GM06990 (cell line): ENCODE data around the gene ARL15.

ENCODE experiments used
- DNase-seq: peaks from one replicate; pipeline ENCODE4 v3.0.0-alpha.2; 2011; ENCODE audit not compliant: insufficient read length; ENCODE audit errors: extremely low read depth
- H3K27me3 ChIP-seq: replicated peaks from 2 replicates; pipeline ENCODE4 v1.6.0; 2011; ENCODE audit warnings: low read length; ENCODE audit not compliant: control insufficient read depth, insufficient read depth
- H3K36me3 ChIP-seq: 2 replicates; pipeline ENCODE4 v1.5.1; 2011; ENCODE audit warnings: low read length; ENCODE audit not compliant: control insufficient read depth, insufficient read depth
- H3K4me3 ChIP-seq: replicated peaks from 2 replicates; pipeline ENCODE4 v1.5.1; 2011; ENCODE audit warnings: low read depth, mild to moderate bottlenecking, control low read depth, low read length
- TF ChIP-seq, protein P1 (sequence below): IDR thresholded peaks from 2 replicates; pipeline ENCODE4 v1.5.1; 2011; ENCODE audit warnings: low read length, control low read depth, mild to moderate bottlenecking, inconsistent platforms; ENCODE audit not compliant: insufficient read depth, poor library complexity, severe bottlenecking

Gene ARL15

DNA sequence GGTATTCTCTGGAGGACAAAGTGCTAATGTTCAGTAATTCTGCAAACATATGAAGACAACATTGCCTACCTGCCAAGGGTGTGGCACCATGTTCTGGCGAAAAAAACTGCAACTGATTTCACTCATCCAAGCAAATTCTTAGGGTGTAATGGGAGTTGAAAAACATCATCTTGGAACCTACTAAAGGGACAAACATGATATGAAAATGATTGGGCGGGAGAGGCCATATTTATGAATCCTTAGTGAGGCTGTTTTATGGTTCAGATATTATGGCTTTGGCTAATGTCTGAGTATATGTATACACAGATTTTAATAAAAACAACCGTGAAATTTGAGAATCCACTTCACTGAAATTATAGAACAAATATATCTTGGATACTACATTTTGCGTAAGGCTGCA, 225.7 kb downstream of the ARL15 start:
- H3K36me3 ChIP-seq = no peaks in the 10 kb centered on the region
- DNase-seq = no peak

DNA sequence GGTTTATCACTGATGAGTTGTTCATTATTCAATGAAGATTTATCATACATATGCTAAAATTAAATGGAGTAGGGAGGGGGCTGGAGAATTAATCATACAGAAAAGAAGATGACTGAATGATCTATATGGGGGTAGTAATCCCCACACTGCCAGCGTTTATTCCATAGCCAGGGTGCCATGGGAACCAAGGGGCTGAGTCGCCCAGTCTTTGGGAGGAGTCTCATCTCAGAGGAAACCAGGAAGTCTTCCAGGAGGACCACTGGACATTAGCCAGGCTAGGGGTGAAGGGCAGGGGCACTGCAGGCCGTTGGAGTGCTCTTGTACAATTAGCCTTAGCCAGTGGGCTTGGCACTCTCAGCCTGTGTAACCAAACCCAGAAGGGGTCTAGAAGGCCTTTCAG, 226.5 kb downstream of the ARL15 start:
- DNase-seq = no peak
- TF ChIP-seq, protein P1, sequence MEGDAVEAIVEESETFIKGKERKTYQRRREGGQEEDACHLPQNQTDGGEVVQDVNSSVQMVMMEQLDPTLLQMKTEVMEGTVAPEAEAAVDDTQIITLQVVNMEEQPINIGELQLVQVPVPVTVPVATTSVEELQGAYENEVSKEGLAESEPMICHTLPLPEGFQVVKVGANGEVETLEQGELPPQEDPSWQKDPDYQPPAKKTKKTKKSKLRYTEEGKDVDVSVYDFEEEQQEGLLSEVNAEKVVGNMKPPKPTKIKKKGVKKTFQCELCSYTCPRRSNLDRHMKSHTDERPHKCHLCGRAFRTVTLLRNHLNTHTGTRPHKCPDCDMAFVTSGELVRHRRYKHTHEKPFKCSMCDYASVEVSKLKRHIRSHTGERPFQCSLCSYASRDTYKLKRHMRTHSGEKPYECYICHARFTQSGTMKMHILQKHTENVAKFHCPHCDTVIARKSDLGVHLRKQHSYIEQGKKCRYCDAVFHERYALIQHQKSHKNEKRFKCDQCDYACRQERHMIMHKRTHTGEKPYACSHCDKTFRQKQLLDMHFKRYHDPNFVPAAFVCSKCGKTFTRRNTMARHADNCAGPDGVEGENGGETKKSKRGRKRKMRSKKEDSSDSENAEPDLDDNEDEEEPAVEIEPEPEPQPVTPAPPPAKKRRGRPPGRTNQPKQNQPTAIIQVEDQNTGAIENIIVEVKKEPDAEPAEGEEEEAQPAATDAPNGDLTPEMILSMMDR = no peak
- H3K36me3 ChIP-seq = no peaks in the 10 kb centered on the region

More for the DNA sequence above, 225.7 kb downstream of the ARL15 start:
- no peak overlapping the region for H3K4me3 ChIP-seq
- TF ChIP-seq, protein P1 = no peak
- no peaks in the 10 kb centered on the region for H3K27me3 ChIP-seq

DNA sequence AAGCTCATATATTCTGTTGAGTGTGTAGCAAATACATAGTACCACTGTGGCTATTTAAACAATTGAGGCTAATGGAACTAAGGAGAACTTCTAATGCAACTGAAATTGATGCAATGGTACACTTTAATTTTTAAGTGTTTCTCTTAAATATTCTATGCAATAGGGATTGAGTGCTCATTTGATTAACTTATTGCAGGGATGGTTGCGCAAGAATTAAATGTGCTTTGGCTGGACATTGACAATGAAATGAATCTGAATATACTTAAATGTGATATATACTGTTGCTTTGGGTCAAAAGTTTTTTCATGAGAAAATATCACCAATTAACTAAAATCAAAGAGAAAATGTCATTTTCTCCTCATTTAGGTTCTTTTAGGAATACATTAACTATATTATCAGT, 227.1 kb downstream of the ARL15 start:
- TF ChIP-seq, protein P1 = no peak
- no peaks in the 10 kb centered on the region for H3K27me3 ChIP-seq
- no peak for DNase-seq
- no peak overlapping the region for H3K4me3 ChIP-seq
- no peaks in the 10 kb centered on the region for H3K36me3 ChIP-seq

More for the DNA sequence above, 226.5 kb downstream of the ARL15 start:
- Histone ChIP-seq H3K27me3 (no peaks in the 10 kb centered on the region), H3K4me3 (no peak overlapping the region)

DNA sequence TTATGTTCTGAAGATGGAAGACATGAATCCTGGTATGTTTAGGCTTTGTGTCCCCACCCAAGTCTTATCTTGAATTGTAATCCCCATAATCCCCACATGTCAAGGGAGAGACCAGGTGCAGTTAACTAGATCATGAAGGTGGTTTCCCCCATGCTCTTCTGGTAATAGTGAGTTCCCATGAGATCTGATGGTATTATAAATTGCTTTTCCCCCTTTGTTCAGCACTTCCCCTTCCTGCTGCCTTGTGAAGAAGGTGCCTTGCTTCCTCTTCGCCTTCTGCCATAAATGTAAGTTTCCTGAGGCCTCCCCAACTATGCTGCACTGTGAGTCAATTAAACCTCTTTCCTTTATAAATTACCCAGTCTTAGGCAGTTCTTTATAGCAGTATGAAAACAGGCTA, 229.0 kb downstream of the ARL15 start:
- H3K4me3 ChIP-seq = no peak overlapping the region
- H3K27me3 ChIP-seq = no peaks in the 10 kb centered on the region
- no peak for DNase-seq
- no peaks in the 10 kb centered on the region for H3K36me3 ChIP-seq
- TF ChIP-seq, protein P1 = no peak

DNA sequence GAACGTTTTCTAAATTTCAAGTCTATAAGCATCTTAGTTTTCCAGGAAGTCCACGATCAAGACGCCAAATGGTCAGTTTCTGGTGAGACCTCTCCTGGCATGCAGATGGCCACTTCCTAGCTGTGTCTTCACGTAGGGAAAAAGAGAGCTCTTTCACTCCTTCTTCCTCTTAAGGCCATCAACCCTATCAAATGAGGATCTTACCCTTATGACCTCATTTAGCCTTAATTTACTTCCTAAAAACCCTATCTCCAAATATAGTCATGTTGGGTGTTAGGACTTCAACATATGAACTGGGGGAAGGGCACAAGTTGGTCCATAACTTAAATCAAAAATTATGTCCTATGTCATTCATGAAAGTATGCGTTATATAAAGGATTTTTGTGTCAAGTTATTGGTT, 229.5 kb downstream of the ARL15 start:
- Histone ChIP-seq H3K4me3 (no peak overlapping the region), H3K36me3 (no peaks in the 10 kb centered on the region), H3K27me3 (no peaks in the 10 kb centered on the region)
- TF ChIP-seq, protein P1 = no peak
- DNase-seq = no peak

DNA sequence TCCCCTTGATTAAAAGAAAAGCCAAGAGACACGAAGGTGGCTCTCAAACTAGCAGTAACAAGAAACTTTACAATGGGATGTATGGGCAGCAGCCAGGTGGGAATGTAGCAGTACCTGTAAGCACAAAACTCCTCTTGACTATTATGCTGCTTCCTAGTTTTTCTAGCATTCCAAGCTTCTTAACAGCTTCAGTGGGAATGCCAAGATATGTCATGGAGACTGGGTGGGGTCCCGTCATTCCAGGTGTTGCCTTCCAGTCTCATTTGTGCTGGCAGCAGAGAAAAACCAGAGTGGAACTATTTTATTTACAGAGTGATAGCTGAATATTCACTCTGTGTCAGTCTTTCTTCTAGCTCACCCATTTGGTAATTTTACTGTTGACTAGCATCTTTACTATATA, 236.6 kb downstream of the ARL15 start:
- H3K27me3 ChIP-seq = no peaks in the 10 kb centered on the region
- TF ChIP-seq, protein P1 = no peak
- no peaks in the 10 kb centered on the region for H3K36me3 ChIP-seq
- H3K4me3 ChIP-seq = no peak overlapping the region
- no peak for DNase-seq
